ENCODE results near the gene CELSR2.

DNA sequence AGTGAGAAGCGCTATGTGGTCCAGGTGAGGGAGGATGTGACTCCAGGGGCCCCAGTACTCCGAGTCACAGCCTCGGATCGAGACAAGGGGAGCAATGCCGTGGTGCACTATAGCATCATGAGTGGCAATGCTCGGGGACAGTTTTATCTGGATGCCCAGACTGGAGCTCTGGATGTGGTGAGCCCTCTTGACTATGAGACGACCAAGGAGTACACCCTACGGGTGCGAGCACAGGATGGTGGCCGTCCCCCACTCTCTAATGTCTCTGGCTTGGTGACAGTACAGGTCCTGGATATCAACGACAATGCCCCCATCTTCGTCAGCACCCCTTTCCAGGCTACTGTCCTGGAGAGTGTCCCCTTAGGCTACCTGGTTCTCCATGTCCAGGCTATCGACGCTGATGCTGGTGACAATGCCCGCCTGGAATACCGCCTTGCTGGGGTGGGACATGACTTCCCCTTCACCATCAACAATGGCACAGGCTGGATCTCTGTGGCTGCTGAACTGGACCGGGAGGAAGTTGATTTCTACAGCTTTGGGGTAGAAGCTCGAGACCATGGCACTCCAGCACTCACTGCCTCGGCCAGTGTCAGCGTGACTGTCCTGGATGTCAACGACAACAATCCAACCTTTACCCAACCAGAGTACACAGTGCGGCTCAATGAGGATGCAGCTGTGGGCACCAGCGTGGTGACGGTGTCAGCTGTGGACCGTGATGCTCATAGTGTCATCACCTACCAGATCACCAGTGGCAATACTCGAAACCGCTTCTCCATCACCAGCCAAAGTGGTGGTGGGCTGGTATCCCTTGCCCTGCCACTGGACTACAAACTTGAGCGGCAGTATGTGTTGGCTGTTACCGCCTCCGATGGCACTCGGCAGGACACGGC, 2.2 kb downstream of the CELSR2 start:
- TF ChIP-seq, protein P1, sequence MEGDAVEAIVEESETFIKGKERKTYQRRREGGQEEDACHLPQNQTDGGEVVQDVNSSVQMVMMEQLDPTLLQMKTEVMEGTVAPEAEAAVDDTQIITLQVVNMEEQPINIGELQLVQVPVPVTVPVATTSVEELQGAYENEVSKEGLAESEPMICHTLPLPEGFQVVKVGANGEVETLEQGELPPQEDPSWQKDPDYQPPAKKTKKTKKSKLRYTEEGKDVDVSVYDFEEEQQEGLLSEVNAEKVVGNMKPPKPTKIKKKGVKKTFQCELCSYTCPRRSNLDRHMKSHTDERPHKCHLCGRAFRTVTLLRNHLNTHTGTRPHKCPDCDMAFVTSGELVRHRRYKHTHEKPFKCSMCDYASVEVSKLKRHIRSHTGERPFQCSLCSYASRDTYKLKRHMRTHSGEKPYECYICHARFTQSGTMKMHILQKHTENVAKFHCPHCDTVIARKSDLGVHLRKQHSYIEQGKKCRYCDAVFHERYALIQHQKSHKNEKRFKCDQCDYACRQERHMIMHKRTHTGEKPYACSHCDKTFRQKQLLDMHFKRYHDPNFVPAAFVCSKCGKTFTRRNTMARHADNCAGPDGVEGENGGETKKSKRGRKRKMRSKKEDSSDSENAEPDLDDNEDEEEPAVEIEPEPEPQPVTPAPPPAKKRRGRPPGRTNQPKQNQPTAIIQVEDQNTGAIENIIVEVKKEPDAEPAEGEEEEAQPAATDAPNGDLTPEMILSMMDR (conservative IDR thresholded peaks at IDR 0.05; ENCODE audit: low read length): no peak
- no peak for TF ChIP-seq EZH2phosphoT487 (IDR thresholded peaks at IDR 0.05; ENCODE audit: borderline replicate concordance, low read depth, low read length)

Measured in OCI-LY7 (cell line).